Measurements from ENCODE around the gene CMPK1. TPM values are rescaled to one million over a fixed set of nuclear protein-coding genes. Genes with fewer than 3 reads are reported as not detected.

Gene CMPK1
- total RNA-seq, 1 experiment from 2014 or later, result 28.7 TPM

DNA sequence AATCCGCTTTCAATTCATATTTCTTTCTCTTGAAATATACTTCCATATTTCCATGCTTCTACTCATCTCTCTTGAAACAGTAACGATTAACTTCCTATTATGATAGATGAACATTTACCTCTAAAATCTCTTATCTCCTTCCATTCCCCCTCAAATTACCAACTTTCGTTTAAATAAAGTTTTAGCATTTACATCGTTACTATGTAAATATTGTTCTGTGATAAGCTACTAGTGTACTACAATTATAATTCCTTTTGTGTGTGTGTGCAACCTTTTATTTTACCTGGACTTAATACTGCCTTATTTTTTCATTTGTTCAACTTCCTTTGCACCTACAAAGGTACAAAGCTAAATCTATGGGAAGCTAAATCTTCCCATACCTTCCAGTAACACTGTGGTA, 87.0 kb downstream of the CMPK1 start:
- DNase-seq, result no peak
- Mint-ChIP-seq H3K9me3 (peaks cover 0 to 12% of the 10 kb centered on the region in 2 experiments; a peak in 2 of 5 replicates), H3K4me3 (no peak overlapping the region), H3K27me3 (ENCODE audit: low read depth) (peaks cover 93% of the 10 kb centered on the region), H3K27ac (no peak overlapping the region), H3K36me3 (ENCODE audit: insufficient read depth in 1 of 3, low read depth in 3 of 3) (peaks cover 0 to 5% (median 0%) of the 10 kb centered on the region in 3 experiments; a peak in 1 of 7 replicates), H3K4me1 (peaks cover 14 to 22% of the 10 kb centered on the region in 2 experiments)
- Histone ChIP-seq H3K23me2 (ENCODE audit: insufficient read length, low read depth, low read length, poor library complexity, severe bottlenecking) (no peaks in the 10 kb centered on the region), H3K4ac (ENCODE audit: low read depth, low read length) (no peak overlapping the region), H4K5ac (ENCODE audit: insufficient read length, low read depth, low read length) (no peak overlapping the region), H2BK15ac (ENCODE audit: low read depth, low read length) (no peak overlapping the region), H2BK120ac (ENCODE audit: low read depth, low read length, poor library complexity, severe bottlenecking) (no peak overlapping the region), H3K56ac (ENCODE audit: insufficient read length, low read depth, low read length) (no peak overlapping the region), H2AK5ac (ENCODE audit: insufficient read length, low read length) (no peak overlapping the region), H2BK20ac (ENCODE audit: low read depth, low read length, poor library complexity, severe bottlenecking) (no peak overlapping the region), H3K18ac (ENCODE audit: insufficient read length, low read depth, low read length) (no peak overlapping the region), H3K9ac (ENCODE audit: extremely low read depth, insufficient read length, low read length) (no peak overlapping the region), H4K20me1 (ENCODE audit: control insufficient read depth, insufficient read depth, insufficient read length) (no peaks in the 10 kb centered on the region), H3K4me1 (ENCODE audit: insufficient read depth, low read length) (peaks cover 1% of the 10 kb centered on the region; the same call in 1 of the 2 replicates), H3K9me3 (ENCODE audit: control insufficient read depth, low read depth, low read length) (no peaks in the 10 kb centered on the region), H3K79me1 (ENCODE audit: insufficient read depth, low read depth, low read length, poor library complexity, severe bottlenecking) (no peaks in the 10 kb centered on the region), H2AFZ (ENCODE audit: low read length) (no peak overlapping the region), H4K91ac (ENCODE audit: insufficient read length, low read depth, low read length) (no peak overlapping the region), H3K27me3 (ENCODE audit: insufficient read depth, low read length) (peaks cover 42% of the 10 kb centered on the region), H3K4me2 (ENCODE audit: insufficient read depth, insufficient read length, low read length) (no peak overlapping the region), H3T11ph (ENCODE audit: low read length) (no peak overlapping the region), H3K79me2 (ENCODE audit: insufficient read depth, low read length) (no peaks in the 10 kb centered on the region), H3K27ac (ENCODE audit: insufficient read length, low read depth, low read length) (no peak overlapping the region), H3K23ac (ENCODE audit: insufficient read length, low read depth, low read length) (no peak overlapping the region), H4K8ac (replicated peaks; ENCODE audit: insufficient read length, low read depth, low read length) (no peak overlapping the region), H3K14ac (ENCODE audit: insufficient read depth, low read length) (no peak overlapping the region), H2BK5ac (ENCODE audit: insufficient read length, low read length) (no peak overlapping the region), H2BK12ac (ENCODE audit: insufficient read length, low read depth, low read length) (no peak overlapping the region)
- TF ChIP-seq, protein P1, sequence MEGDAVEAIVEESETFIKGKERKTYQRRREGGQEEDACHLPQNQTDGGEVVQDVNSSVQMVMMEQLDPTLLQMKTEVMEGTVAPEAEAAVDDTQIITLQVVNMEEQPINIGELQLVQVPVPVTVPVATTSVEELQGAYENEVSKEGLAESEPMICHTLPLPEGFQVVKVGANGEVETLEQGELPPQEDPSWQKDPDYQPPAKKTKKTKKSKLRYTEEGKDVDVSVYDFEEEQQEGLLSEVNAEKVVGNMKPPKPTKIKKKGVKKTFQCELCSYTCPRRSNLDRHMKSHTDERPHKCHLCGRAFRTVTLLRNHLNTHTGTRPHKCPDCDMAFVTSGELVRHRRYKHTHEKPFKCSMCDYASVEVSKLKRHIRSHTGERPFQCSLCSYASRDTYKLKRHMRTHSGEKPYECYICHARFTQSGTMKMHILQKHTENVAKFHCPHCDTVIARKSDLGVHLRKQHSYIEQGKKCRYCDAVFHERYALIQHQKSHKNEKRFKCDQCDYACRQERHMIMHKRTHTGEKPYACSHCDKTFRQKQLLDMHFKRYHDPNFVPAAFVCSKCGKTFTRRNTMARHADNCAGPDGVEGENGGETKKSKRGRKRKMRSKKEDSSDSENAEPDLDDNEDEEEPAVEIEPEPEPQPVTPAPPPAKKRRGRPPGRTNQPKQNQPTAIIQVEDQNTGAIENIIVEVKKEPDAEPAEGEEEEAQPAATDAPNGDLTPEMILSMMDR (conservative IDR thresholded peaks at IDR 0.05), result no peak
- 100% methylated on average over 2 of the region's 4 CpGs for WGBS (ENCODE audit: extremely low coverage, insufficient read length, low lambda C conversion rate)

Data from H9 (cell line).